GM12878 (cell line): Measurements from ENCODE around the gene ACVR1. TPM values are rescaled to one million over a fixed set of nuclear protein-coding genes. Genes with fewer than 3 reads are reported as not detected.
"Not testable (repeated sequence)": the region's sequence is repeated elsewhere in the genome, so short reads cannot be mapped to it uniquely, and the experiment has no call there.

Source experiments
- ATAC-seq: fragments of 200-7000 bp; cut with Tn5 transposase; 3 replicates; pipeline ENCODE4 v1.9.1; 2020; ENCODE audit warnings: mild to moderate bottlenecking, moderate library complexity
- BruUV-seq: library from RNA; stranded (reverse); fragments of 400-500 nt; replicated peaks from 2 replicates; lab custom pipeline; 2021; lab: Mats Ljungman, UMichigan
- CTCF ChIA-PET: fragments of 300-600 bp; sonication (Branson Sonifier 250); formaldehyde crosslinking; extraction: SDS; loops from one replicate; lab custom pipeline; 2021; ENCODE audit warnings: inconsistent platforms; lab: Yijun Ruan, JAX
- POLR2A ChIA-PET: fragments of 350-600 bp; formaldehyde crosslinking; extraction: SDS; loops from one replicate; lab custom pipeline; 2021; ENCODE audit warnings: inconsistent platforms; lab: Charles Lee
- RAD21 ChIA-PET: fragments of 300-600 bp; sonication (Branson Sonifier 250); formaldehyde crosslinking; loops from one replicate; lab custom pipeline; 2023; ENCODE audit warnings: antibody characterized with exemption; ENCODE audit not compliant: unreplicated experiment; lab: Charles Lee
- SMC1A ChIA-PET: fragments of 300-600 bp; sonication (Branson Sonifier 250); formaldehyde crosslinking; loops from one replicate; lab custom pipeline; 2023; ENCODE audit not compliant: unreplicated experiment, uncharacterized antibody; lab: Charles Lee
- DNase-seq: peaks from one replicate; pipeline ENCODE4 v3.0.0-alpha.2; 2011; ENCODE audit warnings: low read depth, low spot score
- FAIRE-seq: peaks from 3 replicates; lab custom pipeline; 2011; peaks lifted over from hg19 to GRCh38; lab: Jason Lieb, UNC
- H2AFZ ChIP-seq: 2 replicates; pipeline ENCODE4 v1.6.0; 2011; ENCODE audit warnings: low read depth, low read length, control low read depth; ENCODE audit not compliant: control insufficient read depth
- H3K27ac ChIP-seq: 2 replicates; pipeline ENCODE4 v1.5.1; 2011; ENCODE audit warnings: control low read depth; ENCODE audit not compliant: control insufficient read depth, insufficient read depth
- H3K27me3 ChIP-seq, 2 experiments: replicated peaks in 1 of 2; 2 replicates each; pipeline versions ENCODE4 v1.6.0 to v1.6.1; 2011; ENCODE audit warnings: low read length in 1 of 2; ENCODE audit not compliant: control insufficient read depth in 2 of 2, insufficient read depth in 2 of 2
- H3K36me3 ChIP-seq, 2 experiments: 2 replicates each; pipeline ENCODE4 v1.5.1; 2011; ENCODE audit warnings: low read length in 1 of 2; ENCODE audit not compliant: control insufficient read depth in 2 of 2, insufficient read depth in 2 of 2
- H3K4me1 ChIP-seq: 2 replicates; pipeline ENCODE4 v1.6.1; 2011; ENCODE audit warnings: mild to moderate bottlenecking, low read length, moderate library complexity, mixed read lengths; ENCODE audit not compliant: control insufficient read depth, insufficient read depth
- H3K4me2 ChIP-seq: 2 replicates; pipeline ENCODE4 v1.6.0; 2011; ENCODE audit warnings: control low read depth; ENCODE audit not compliant: control insufficient read depth, insufficient read depth
- H3K4me3 ChIP-seq: fragments of 200-600 bp; sonication (generic); 2 replicates; pipeline ENCODE4 v1.5.1; 2016
- H3K79me2 ChIP-seq: 2 replicates; pipeline ENCODE4 v1.6.0; 2011; ENCODE audit warnings: low read length; ENCODE audit not compliant: control insufficient read depth, insufficient read depth
- H3K9ac ChIP-seq: 2 replicates; pipeline ENCODE4 v1.8.0; 2011; ENCODE audit warnings: low read length, control low read depth, mixed read lengths; ENCODE audit not compliant: control insufficient read depth, insufficient read depth
- H3K9me3 ChIP-seq: replicated peaks from 3 replicates; pipeline ENCODE4 v1.5.1; 2011; ENCODE audit warnings: mild to moderate bottlenecking, low read length; ENCODE audit not compliant: control insufficient read depth, insufficient read depth
- H4K20me1 ChIP-seq: 2 replicates; pipeline ENCODE4 v1.6.0; 2011; ENCODE audit not compliant: control insufficient read depth, insufficient read depth
- HCFC1 ChIP-seq: fragments of 150-350 bp; IDR thresholded peaks from 2 replicates; pipeline ENCODE4 v1.6.1; 2014; ENCODE audit warnings: low read length
- MEF2B ChIP-seq: fragments of 450-650 bp; IDR thresholded peaks from 2 replicates; pipeline ENCODE4 v1.6.1; 2018; ENCODE audit warnings: mild to moderate bottlenecking, moderate library complexity; ENCODE audit not compliant: partially characterized antibody, poor library complexity, severe bottlenecking
- NRF1 ChIP-seq: conservative IDR thresholded peaks from 2 replicates; pipeline ENCODE4 v1.6.1; 2011; ENCODE audit warnings: mild to moderate bottlenecking, low read depth, low read length, improper control_type of control experiment
- PAX8 ChIP-seq: fragments of 450-650 bp; IDR thresholded peaks from 2 replicates; pipeline ENCODE4 v1.6.1; 2017; ENCODE audit warnings: mild to moderate bottlenecking, moderate library complexity
- POU2F2 ChIP-seq: IDR thresholded peaks from 3 replicates; pipeline ENCODE4 v1.6.1; 2011; ENCODE audit warnings: low read depth, mild to moderate bottlenecking, low read length, borderline replicate concordance
- TCF7 ChIP-seq: IDR thresholded peaks from 2 replicates; pipeline ENCODE4 v1.6.1; 2014; ENCODE audit warnings: antibody characterized with exemption, borderline replicate concordance
- WGBS: methylation state at CpG from one replicate; pipeline ENCODE4 v1.1.6; 2016; ENCODE audit warnings: low lambda C conversion rate; ENCODE audit not compliant: insufficient replicate concordance, insufficient coverage; ENCODE audit errors: missing lambda C conversion rate; 5-methylcytosine and 5-hydroxymethylcytosine counted together
- in situ Hi-C: fragments of 300-500 bp; cut with MboI; formaldehyde crosslinking; loops from 9 replicates; pipeline ENCODE4 v1.14.3; 2018; ENCODE audit warnings: mixed read lengths
- intact Hi-C: fragments of 100-400 bp; cut with micrococcal nuclease; formaldehyde crosslinking; loops from one replicate; pipeline ENCODE4 v1.14.2; 2022; ENCODE audit not compliant: unreplicated experiment
- polyA plus RNA-seq, 11 experiments: library from polyadenylated mRNA; depleted of rRNA in 4 of 11; unstranded in 6 of 11; stranded (reverse) in 5 of 11; fragments of >200 nt; fragmentation: Nextera tagmentation in 4 of 11; fragmentation: Illumina TruSeq in 1 of 11; extraction: Ambion mirVana in 4 of 11; extraction: Trizol in 1 of 11; gene quantifications; 1 replicate in 1 of 11; 2 replicates in 10 of 11; pipeline versions ENCODE4 v1.2.1 to v1.2.3, GENCODE V29; 2011 to 2016; ENCODE audit warnings: inconsistent platforms in 2 of 11, missing spikeins in 2 of 11, low read depth in 1 of 11
- total RNA-seq, 4 experiments: library from RNA; depleted of rRNA in 3 of 4; stranded (reverse); fragments of >200 nt in 3 of 4; fragmentation: Illumina TruSeq in 1 of 4; extraction: Trizol in 1 of 4; gene quantifications; 2 replicates each; pipeline versions ENCODE4 v1.2.1 to v1.2.3, GENCODE V29; 2013 to 2021
- TF ChIP-seq, protein P1 (sequence below): fragments of 450-650 bp; IDR thresholded peaks from 2 replicates; pipeline ENCODE4 v1.6.1; 2014; ENCODE audit warnings: mild to moderate bottlenecking

Gene ACVR1
- total and polyA plus RNA-seq, 10 of the 15 experiments (the other 5 are each of a cell fraction or from before 2014, with no cell fraction given) = 0.06 to 0.24 (median 0.14) TPM; not detected in 4

DNA sequence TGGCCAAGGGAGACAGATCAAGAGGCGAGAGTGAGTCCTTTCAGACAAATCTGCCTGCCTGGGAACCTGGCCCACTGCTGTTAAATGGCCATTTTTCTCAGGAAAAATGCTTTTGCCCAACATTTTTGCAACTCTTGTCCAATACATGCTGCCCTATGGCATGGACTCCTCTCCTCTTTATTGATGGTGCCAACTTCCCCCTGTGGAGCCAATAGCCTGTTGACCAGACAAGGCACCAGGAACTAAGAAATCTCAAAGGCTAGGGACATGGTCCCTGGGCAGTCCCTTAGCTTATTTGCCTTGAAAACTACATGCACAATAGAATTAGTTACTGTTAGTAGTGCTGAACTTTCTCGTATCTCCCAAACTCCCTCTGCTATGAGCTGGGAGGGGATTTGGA lies 155.6 kb downstream of the ACVR1 start:
- no peak overlapping the region for H3K27ac ChIP-seq
- ChIA-PET SMC1A (no interaction called here), RAD21 (no interaction called here), CTCF (no interaction called here), POLR2A (no interaction called here)
- no peak for FAIRE-seq
- no peak overlapping the region for H3K9ac ChIP-seq
- no peak overlapping the region for H3K4me2 ChIP-seq
- H3K36me3 ChIP-seq = no peaks in the 10 kb centered on the region
- intact Hi-C loops = no loop called here
- no peak for ATAC-seq
- 22% methylated on average over 2 of the region's 2 CpGs for WGBS
- no peak for TF ChIP-seq PAX8
- TF ChIP-seq MEF2B = no peak
- TF ChIP-seq, protein P1, sequence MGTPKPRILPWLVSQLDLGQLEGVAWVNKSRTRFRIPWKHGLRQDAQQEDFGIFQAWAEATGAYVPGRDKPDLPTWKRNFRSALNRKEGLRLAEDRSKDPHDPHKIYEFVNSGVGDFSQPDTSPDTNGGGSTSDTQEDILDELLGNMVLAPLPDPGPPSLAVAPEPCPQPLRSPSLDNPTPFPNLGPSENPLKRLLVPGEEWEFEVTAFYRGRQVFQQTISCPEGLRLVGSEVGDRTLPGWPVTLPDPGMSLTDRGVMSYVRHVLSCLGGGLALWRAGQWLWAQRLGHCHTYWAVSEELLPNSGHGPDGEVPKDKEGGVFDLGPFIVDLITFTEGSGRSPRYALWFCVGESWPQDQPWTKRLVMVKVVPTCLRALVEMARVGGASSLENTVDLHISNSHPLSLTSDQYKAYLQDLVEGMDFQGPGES = no peak
- TF ChIP-seq HCFC1 = no peak
- TF ChIP-seq TCF7 = no peak
- TF ChIP-seq NRF1 = no peak
- no peak for TF ChIP-seq POU2F2
- H4K20me1 ChIP-seq = no peaks in the 10 kb centered on the region
- DNase-seq = no peak
- H3K27me3 ChIP-seq = no peaks in the 10 kb centered on the region
- no peaks in the 10 kb centered on the region for H3K79me2 ChIP-seq
- BruUV-seq = no TSS peak
- H3K9me3 ChIP-seq = peaks cover 4% of the 10 kb centered on the region; the same call in 2 of the 3 replicates
- H3K4me1 ChIP-seq = no peaks in the 10 kb centered on the region
- H3K4me3 ChIP-seq = no peak overlapping the region
- no peak overlapping the region for H2AFZ ChIP-seq
- in situ Hi-C loops = no loop called here

DNA sequence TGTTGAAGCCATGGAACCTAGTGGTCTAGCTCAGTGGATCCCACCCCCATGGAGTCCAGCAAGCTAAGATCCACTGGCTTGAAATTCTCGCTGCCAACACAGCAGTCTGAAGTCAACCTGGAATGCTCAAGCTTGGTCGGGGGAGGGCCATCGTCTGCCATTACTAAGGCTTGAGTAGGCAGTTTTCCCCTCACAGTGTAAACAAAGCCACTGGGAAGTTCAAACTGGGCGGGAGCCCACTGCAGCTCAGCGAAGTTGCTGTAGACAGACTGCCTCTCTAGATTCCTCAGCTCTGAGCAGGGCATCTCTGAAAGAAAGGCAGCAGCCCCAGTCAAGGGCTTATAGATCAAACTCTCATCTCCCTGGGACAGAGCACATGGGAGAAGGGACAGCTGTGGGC lies 171.5 kb downstream of the ACVR1 start:
- not testable (repeated sequence) for FAIRE-seq, H3K4me1 ChIP-seq

DNA sequence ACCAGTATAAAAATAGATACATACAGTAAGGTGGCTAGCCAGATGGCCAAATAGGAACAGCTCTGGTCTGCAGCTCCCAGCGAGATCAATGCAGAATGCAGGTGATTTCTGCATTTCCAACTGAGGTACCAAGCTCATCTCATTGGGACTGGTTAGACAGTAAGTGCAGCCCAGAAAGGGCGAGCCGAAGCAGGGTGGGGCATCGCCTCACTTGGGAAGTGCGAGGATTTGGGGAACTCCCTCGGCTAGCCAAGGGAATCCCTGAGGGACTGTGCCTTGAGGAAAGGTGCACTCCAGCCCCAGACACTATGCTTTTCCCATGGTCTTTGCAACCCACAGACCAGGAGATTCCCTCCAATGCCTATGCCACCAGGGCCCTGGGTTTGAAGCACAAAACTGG lies 172.0 kb downstream of the ACVR1 start:
- intact Hi-C loops, RAD21 ChIA-PET, in situ Hi-C loops, H2AFZ ChIP-seq, H3K4me3 ChIP-seq, FAIRE-seq, H4K20me1 ChIP-seq, POLR2A ChIA-PET, H3K9me3 ChIP-seq, DNase-seq, ATAC-seq, BruUV-seq, H3K27me3 ChIP-seq, H3K4me1 ChIP-seq, H3K9ac ChIP-seq, H3K36me3 ChIP-seq, H3K27ac ChIP-seq, H3K79me2 ChIP-seq, H3K4me2 ChIP-seq: not testable (repeated sequence)
- ChIA-PET SMC1A (interaction anchor here (1.1 kb wide), 1 partner anchor 10 kb away, joined by 4 read pairs; no protein-coding TSS in a partner anchor), CTCF (interaction anchor here (0.9 kb wide), 1 partner anchor 10 kb away, joined by 4 read pairs; no protein-coding TSS in a partner anchor)
- 47% methylated on average over 6 of the region's 6 CpGs for WGBS

More for the DNA sequence above, 171.5 kb downstream of the ACVR1 start:
- DNase-seq, H3K4me3 ChIP-seq, H3K9me3 ChIP-seq, intact Hi-C loops, H3K36me3 ChIP-seq, ATAC-seq, H3K79me2 ChIP-seq, POLR2A ChIA-PET, H2AFZ ChIP-seq, H3K27me3 ChIP-seq, H3K9ac ChIP-seq, CTCF ChIA-PET, H3K4me2 ChIP-seq, in situ Hi-C loops, BruUV-seq, H4K20me1 ChIP-seq, RAD21 ChIA-PET, H3K27ac ChIP-seq: not testable (repeated sequence)
- SMC1A ChIA-PET = interaction anchor here (1.1 kb wide), 1 partner anchor 10 kb away, joined by 4 read pairs; no protein-coding TSS in a partner anchor
- WGBS = 5% methylated on average over 5 of the region's 5 CpGs
